Stimulated activated CD4-positive, alpha-beta T cell treated with anti-CD3 and anti-CD28 coated beads, Interleukin-1b, Interleukin-23, amount 100 ng/mL, for 24 hours (primary cell): ENCODE results near the gene SLC27A1.
"Not testable (repeated sequence)": the region's sequence is repeated elsewhere in the genome, so short reads cannot be mapped to it uniquely, and the experiment has no call there.

Experiments used
- DNase-seq, 4 experiments: peaks; one replicate each; pipeline ENCODE4 v3.0.0-alpha.2; 2020; ENCODE audit warnings: low read depth in 4 of 4, low spot score in 1 of 4

The SLC27A1 gene

DNA sequence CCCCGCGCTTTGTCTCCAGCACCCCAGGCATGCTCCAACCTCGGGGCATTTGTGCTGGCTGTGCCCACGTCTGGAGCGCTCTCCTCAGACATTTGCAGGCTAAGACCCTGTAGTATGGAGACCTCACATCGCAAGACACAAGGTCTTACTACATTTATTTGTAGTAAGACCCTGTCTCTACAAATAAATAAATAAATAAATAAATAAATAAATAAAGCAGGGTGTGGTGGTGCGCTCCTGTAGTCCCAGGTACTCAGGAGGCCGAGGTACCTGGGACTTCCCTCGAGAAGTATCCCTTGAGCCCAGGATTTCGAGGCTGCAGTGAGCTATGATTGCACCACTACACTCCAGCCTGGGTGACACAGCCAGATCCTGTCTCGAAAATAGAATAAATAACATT lies 14.2 kb upstream of the SLC27A1 start:
- no peak for DNase-seq

DNA sequence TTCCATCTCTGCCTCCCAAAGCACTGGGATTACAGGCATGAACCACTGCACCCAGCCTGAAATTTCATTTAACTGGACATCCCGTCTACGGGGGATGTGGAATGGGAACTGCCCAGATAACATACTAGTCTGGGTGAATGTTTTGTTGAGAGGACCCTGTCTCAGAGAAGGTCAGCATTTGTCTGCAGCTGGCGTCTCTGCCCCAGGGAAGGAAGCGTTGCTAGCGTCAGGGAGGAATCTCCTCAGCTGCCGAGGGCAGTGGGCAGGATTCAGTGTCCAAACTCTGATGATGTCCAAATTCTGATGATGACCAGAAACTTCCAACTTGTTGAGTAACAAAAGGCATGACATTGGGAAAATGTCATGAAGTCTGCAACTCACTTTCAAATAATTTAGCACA lies 12.7 kb upstream of the SLC27A1 start:
- DNase-seq = no peak

DNA sequence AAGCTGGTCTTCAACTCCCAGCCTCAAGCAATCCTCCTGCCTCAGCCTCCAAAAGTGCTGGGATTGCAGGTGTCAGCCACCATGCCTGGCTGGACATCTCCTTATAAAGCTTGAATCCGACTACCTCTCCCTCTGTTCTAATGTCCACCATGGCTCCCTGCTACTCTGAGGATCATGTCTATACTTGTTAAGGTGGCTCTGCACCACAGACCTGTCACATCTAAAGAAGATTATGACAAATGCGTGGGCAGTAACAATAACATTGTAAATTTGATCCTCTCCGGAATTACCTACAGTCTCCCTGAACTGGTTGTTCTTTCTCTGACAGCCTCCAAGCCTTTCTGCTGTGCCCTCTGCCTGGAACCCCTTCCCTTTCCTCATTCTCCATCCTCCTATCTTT lies 11.4 kb upstream of the SLC27A1 start:
- DNase-seq = no peak

DNA sequence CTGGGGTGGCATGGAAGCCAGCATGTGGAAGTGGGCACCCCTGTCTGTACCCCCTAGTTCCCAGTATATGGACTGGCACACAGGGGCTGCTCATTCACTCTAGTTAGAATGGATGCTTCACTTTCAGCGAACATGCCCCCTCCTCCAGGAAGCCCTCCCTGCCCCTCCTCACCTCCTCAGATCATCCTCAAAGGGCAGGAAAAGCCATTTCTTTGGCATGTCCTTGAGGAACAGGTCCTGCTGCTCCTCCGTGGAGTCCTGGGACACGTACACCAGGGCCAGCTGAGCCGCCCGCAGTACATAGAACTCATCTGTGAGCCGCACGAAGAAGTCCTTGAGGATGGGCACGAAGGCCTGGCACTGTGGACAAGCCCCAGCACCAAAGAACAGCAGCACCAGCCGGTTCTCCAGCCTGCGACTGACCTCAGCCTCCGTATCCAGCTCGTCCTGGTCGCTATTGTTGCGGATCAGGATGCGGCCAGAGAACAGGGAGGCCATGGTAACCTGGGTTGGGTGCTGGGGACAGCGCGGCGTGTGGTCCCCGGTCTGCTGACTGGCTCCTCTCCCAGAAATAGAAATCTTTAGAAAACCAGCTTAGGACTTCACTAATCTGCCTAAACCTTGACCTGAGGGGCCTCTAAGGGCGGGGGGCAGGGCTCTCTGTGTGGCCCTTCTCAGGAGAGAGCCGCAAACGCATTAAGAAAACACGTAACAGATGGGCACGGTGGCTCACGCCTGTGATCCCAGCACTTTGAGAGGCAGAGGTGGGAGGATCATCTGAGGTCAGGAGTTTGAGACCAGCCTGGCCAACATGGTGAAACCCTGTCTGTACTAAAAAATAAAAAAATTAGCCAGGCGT lies 9.7 kb upstream of the SLC27A1 start, which contains the start of gene NXNL1:
TSS of gene NXNL1 (minus strand) at position 555 of the 859 bp plus-strand sequence. CDS start at position 498, 57 bp downstream.
- DNase-seq = no peak

DNA sequence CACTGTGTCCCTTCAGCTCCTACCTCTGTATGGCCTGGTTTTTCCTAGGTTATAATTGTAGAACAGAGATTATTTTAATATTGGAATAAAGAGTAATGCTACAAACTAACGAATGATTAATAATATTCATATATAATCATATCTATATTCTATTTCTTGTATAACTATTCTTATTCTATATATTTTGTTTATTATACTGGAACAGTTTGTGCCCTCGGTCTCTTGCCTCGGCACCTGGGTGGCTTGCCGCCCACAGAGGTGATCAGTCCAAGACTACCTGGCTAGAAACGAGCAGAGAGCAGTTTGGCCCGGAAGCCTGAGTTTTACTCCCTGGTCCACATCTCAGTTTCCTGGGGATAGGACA lies 3.9 kb upstream of the SLC27A1 start:
- DNase-seq = no peak

DNA sequence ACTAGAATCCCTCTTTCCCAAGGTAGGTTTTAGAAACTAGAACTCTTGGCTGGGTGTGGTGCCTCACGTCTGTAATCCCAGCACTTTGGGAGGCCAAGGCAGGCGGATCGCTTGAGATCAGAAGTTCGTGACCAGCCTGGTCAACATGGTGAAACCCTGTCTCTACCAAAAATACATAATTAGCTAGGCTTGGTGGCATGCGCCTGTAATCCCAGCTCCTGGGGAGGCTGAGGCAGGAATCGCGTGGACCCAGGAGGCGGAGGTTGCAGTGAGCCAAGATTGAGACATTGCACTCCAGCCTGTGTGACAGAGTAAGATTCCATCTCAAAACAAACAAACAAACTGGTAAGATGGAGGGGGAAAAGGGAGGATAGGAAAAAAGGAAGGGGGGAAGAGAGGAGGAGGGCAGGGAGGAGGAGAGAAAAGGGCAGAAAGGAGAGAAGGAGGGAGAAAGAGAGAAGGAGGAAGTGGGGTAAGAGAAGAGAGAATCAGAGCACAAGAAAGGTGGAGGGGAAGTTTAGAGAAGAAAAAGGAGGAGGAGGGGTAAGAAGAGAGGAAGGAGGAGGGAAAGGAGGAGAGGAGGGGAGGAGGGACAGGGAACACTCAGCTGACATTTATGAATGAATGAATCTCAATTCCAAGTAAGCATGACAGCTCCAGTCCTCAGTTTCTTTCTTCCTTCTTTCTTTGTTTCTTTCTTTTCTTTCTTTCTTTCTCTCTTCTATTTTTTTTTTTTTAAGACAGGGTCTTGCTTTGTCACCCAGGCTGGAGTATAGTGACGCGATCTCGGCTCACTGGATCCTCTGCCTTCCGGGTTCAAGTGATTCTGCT lies 2.6 kb upstream of the SLC27A1 start:
- DNase-seq = no peak

DNA sequence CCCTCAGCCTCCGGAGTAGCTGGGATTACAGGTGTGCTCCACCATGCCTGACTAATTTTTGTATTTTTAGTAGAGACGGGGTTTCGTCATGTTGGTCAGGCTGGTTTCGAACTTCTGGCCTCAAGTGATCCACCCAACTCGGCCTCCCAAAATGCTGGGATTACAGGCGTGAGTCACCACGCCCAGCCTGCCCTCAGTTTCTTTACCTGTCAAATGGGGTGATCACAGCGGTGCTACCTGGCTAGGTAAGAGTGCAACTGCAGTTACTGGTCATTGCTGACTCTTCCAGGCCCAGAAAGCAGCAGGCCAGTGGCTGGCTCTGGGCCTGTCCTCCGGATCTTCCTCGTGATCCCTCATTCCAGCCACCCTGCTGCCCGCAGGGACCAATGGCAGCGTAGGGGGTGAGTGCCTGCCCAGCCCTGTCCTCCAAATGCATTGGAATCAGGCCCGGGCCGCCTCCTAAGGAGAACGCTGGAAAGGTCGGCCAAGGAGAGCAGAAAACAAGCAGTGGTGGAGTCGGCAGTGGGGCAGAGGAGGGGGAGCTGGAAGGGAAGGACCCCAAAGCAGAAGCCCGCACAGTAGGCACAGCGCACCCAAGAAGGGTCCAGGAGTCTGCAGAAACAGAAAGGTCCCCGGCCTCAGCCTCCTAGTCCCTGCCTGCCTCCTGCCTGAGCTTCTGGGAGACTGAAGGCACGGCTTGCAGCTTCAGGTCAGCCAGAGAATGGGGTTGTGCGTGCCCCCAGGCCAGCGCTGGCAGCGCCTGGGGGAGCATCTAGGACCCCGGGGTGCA lies 1.8 kb upstream of the SLC27A1 start:
- no peak for DNase-seq

DNA sequence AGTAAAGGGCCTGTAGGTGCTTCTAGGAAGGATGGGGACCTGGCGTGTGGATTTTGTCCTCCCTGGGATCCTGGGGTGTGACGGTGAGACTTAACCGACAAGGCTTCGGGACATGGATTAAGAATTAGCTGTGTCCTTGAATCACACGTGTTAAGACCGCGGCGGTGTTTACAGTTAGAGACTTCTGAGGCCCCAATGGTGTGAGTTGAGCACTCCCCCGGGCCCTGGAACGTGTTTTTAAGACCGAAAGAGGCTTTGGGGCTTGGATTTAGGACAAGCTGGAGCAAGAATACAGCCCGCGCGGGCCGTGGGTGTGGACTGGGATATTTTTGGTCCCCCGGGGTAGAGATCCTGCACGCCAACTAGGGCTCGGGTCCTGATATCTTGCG lies 1.2 kb upstream of the SLC27A1 start:
- no peak for DNase-seq

DNA sequence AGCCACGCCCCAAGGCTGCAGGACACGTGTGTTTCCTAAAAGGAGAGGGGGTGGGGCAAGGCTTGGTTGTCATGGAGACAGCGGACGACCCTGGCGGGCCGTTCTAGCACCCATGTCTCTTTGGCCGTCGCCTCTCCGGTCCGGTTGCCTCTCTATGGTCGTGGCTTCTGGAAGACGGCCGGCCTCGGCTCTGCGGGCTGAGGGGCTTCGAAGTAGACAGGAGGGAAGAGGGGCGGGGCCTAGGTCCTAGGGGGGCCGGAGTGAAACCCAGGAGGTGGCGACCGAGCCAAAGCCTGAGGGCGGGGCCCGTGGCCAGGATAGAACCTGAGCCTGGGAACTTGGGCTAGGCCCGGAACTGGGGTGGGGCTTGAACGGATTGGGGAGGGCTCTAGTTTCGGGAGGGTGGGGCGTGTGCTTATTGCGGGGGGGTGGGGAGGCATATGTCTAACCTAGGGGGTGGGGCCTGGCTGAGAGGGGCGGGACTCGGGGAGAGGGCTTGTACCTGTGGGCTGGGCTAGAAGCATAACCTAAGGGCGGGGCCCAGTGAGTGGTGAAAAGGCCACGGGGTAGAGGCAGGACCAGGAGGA lies 750 bp upstream of the SLC27A1 start:
- DNase-seq = peak; percentile 66 to 89 (median 74)

DNA sequence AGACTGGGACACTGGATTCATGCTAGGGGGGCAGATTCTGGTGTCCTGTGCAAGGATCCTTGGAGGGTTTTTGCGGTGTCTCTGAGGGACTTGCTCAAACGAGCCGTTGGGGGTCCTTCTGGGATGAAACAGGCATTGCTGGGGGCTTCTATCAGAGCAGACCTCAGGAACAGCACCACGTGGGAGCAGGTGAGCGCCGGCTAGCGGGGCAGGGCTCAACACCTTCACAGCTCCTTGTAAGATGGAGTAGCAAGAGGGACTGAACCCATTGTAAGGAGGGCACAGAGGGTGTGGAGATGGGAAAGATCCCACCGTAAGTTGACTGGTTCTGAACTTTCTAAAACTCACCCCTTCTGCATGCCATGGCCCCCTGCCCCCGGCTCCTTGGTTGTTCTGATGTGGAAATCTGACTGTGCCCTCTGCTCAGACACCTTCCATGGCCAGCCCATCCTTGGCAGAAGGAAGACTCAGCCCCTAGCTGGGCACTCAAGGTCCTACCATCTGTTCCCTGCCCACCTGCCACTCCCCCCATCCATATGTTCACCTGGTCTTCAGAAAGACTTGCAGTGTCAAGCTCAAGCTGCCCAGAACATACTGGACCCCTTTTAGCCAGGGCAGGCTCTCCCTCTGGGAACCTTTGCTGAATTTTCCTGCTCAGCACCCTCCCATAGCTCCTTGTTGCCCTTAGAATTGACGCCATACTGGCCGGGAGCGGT lies 1.2 kb downstream of the SLC27A1 start:
- DNase-seq = no peak

DNA sequence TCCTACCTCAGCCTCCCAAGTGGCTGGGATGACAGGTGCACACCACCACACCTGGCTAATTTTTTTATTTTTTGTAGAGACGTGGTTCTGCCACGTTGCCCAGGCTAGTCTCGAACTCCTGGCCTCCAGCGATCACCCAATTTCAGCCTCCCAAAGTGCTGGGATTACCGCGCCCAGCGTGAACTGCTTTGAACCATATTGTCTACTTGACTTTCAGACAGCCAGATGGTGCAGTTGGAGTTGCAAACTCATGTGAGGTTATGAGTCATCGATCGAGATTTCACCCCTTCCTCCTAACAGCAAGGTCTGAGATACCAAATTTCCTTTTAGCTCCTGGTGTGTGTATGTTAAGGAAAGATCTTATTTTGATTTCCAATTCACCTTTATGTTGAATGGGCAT lies 2.7 kb downstream of the SLC27A1 start:
- no peak for DNase-seq

DNA sequence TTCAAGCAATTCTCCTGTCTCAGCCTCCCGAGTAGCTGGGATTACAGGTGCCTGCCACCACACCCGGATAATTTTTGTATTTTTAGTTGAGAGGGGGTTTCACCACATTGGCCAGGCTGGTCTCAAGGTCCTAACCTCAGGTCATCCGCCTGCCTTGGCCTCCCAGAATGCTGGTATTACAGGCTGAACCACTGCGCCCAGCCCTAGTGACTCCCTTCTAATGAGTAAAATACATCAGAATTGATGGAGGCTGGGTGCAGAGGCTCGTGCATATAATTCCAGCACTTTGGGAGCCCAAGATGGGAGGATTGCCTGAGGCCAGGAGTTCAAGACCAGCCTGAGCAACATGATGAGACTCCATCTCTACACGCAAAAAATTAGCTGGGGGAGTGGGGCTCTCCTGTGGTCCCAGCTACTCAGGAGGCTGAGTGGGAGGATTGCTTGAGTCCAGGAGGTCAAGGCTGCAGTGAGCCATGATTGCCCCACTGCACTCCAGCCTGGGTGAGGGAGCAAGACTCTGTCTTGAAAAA lies 4.8 kb downstream of the SLC27A1 start:
- not testable (repeated sequence) for DNase-seq

DNA sequence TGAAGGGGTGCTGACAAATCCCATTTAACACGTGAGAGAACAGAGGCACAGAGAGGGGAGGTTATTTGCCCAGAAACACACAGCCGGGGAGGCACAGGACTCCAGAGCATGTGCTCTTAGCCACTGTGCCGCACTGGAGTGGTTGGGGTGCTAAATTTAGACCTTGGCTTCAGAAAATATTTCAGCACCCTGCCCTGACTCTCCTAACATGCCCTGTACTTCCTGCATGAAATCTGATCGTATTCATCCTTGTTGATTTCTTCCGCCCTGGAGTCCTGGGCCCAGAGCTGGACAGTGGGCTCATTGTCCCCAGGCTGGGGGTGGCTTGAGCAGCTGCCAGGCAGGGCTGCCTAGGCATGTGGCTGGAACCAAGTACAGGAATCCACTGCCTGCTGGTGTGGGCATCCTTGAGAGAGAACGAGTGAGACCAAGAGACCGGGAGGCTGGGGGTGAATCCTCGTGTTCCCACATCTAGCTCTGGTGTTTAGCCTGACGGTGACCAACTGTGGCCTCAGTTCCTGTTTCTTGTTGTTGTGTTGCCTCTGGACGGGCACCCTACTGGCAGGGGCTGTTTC lies 5.3 kb downstream of the SLC27A1 start:
- DNase-seq = no peak

DNA sequence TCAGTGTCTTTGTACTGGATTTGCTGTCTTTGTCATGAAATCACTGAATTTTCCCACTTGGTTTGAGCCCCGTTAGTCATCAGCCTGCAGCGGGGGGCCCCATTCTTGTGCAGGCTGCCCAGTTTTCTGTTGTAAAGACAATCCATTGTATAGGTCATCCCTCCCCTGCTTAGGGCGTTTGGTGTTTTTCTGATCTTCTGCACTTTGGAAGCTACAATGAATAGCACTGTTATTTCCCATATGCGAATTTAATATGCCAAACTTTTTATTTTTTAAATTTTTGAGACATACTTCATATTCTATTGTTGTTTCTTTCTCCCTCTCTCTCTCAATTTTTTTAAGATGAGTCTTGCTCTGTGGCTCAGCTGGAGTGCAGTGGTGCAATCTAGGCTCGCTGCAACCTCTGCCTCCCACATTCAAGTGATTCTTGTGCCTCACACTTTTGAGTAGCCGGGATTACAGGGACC lies 9.0 kb downstream of the SLC27A1 start:
- no peak for DNase-seq

DNA sequence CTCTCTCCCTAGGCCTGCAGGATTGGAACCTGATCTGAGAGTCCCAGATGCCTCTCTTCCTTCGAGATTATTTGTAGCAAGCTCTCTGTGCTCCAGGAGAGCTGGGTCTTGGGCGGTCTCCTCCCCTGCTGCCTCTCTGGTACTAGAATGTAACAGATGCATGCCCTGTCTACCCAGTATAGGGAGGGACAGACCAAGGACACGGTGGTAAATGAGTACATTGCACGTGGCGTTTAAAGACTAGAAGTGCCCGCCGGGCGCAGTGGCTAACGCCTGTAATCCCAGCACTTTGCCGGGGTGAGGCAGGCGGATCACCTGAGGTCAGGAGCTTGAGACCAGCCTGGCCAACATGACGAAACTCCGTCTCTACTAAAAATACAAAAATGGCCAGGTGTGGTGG lies 11.7 kb downstream of the SLC27A1 start:
- no peak for DNase-seq

DNA sequence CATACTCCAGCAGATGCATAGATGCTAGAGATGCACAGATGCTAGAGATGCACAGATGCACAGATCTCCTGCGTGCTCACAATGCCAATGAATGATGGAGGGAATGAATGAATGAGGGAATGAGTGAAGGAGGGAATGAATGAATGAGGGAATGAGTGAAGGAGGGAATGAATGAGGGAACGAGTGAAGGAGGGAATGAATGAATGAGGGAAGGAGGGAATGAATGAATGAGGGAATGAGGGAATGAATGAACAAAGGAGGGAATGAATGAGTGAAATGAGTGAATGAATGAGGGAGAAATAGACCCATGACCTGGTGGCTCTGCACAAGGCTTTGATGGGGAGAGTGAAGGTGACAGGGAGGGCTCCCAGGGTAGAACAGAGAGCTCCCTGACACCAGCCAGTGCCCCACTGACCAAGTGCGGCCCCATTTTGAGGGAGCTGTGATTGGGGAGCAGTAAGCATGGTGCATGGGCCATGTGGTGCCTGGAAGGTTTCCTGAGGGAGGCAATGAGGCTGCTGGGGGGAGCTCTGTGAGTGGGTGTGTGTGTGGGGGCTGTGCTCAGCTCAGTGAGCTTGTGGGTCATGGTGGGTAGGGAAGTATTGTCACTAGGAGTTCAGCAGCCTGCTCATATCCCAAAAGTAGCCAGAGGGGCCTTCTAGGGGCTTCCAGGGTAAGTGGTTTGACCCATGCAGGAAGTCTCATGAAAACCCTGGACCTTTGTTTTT lies 12.7 kb downstream of the SLC27A1 start:
- no peak for DNase-seq

DNA sequence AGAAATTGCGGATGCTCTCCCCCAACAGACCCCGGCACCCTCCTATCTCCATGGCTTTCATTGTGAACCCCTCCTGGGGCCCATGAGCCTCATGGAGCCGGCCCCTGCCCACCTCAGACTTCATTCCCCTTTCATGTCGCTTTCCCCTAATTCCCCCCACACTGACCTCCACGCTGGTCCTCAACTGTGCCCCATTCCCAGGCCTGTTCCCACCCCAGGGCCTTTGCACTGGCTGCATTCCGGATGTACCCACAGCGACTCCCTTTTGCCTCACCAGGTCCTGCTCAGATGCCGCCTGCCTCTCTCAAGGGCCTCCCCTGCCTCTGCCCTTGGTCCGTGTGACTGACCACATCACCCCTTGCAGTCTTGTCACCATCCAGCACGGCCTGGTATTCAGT lies 13.3 kb downstream of the SLC27A1 start:
- DNase-seq = no peak

DNA sequence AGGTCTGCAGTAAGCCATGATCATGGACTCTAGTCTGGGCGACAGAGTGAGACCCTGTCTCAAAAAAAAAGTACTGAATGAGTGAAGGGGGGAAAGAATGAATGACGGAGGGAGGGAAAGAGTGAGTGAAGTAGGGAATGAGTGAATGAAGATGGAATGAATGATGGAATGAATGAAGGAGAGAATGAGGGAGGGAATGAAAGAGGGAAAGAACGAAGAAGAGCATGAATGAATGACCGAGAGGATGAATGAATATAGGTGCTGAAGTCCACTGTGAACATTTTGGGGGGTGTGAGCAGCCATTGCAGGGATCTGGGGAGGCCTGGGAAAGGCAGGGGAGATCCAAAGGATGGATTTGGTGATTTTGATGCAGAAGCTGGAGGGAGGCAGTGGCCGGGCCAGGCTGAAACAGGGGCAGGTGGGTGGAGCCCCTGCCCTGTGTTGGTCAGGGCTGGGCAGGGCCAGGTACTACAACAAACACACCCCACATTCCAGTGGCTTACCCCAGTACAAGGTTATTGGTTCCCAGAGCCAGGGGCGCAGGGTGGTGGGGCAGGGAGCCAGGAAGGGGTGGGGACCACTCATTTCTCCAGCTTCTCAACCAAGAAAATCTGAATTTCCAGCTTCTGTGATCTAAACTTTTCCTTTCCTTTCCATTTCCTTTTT lies 14.3 kb downstream of the SLC27A1 start:
- DNase-seq = no peak
